ENCODE results near the gene HOXB8.

GRCh38 chr17:48608494-48608834 lies 6.6 kb downstream of the HOXB8 start:
- no peak for TF ChIP-seq POLR2A (IDR thresholded peaks at IDR 0.05)
- TF ChIP-seq, protein P1, sequence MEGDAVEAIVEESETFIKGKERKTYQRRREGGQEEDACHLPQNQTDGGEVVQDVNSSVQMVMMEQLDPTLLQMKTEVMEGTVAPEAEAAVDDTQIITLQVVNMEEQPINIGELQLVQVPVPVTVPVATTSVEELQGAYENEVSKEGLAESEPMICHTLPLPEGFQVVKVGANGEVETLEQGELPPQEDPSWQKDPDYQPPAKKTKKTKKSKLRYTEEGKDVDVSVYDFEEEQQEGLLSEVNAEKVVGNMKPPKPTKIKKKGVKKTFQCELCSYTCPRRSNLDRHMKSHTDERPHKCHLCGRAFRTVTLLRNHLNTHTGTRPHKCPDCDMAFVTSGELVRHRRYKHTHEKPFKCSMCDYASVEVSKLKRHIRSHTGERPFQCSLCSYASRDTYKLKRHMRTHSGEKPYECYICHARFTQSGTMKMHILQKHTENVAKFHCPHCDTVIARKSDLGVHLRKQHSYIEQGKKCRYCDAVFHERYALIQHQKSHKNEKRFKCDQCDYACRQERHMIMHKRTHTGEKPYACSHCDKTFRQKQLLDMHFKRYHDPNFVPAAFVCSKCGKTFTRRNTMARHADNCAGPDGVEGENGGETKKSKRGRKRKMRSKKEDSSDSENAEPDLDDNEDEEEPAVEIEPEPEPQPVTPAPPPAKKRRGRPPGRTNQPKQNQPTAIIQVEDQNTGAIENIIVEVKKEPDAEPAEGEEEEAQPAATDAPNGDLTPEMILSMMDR (IDR thresholded peaks at IDR 0.05), result no peak
- no peak for TF ChIP-seq POLR2AphosphoS5 (IDR thresholded peaks at IDR 0.05)

Data from prostate gland (tissue), 2 donors.